ENCODE data around the gene TSPAN11.

DNA sequence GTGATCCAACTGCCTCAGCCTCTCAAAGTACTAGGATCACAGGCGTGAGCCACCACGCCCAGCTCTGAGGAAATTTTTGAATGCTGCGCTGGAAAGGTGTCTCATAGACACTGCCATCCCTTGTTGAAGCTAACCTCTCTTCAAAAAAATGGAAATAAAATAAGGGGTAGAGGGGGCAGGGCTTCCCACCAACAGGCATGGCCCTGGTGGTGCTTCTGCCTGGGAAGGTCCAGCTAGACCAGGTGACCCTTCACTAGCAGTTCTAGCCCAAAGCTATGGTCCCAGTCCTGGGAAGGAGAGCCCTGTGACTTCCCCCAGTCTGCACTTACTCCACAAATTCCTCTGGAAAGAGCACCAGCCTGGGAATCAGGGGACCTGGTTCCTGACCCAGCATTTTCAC is 45.7 kb upstream of the TSPAN11 start:
- TF ChIP-seq, protein P1, sequence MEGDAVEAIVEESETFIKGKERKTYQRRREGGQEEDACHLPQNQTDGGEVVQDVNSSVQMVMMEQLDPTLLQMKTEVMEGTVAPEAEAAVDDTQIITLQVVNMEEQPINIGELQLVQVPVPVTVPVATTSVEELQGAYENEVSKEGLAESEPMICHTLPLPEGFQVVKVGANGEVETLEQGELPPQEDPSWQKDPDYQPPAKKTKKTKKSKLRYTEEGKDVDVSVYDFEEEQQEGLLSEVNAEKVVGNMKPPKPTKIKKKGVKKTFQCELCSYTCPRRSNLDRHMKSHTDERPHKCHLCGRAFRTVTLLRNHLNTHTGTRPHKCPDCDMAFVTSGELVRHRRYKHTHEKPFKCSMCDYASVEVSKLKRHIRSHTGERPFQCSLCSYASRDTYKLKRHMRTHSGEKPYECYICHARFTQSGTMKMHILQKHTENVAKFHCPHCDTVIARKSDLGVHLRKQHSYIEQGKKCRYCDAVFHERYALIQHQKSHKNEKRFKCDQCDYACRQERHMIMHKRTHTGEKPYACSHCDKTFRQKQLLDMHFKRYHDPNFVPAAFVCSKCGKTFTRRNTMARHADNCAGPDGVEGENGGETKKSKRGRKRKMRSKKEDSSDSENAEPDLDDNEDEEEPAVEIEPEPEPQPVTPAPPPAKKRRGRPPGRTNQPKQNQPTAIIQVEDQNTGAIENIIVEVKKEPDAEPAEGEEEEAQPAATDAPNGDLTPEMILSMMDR (IDR thresholded peaks at IDR 0.05), result no peak
- TF ChIP-seq EP300 (IDR thresholded peaks at IDR 0.05), result no peak

Measured in ovary (tissue), 3 donors.